ENCODE measurements around the gene KIR3DL3. TPM values are rescaled to one million over a fixed set of nuclear protein-coding genes. Genes with fewer than 3 reads are reported as not detected.
"Not testable (repeated sequence)": the region's sequence is repeated elsewhere in the genome, so short reads cannot be mapped to it uniquely, and the experiment has no call there.

The KIR3DL3 gene
- total RNA-seq, 4 donors from 2014 or later, result not detected

DNA sequence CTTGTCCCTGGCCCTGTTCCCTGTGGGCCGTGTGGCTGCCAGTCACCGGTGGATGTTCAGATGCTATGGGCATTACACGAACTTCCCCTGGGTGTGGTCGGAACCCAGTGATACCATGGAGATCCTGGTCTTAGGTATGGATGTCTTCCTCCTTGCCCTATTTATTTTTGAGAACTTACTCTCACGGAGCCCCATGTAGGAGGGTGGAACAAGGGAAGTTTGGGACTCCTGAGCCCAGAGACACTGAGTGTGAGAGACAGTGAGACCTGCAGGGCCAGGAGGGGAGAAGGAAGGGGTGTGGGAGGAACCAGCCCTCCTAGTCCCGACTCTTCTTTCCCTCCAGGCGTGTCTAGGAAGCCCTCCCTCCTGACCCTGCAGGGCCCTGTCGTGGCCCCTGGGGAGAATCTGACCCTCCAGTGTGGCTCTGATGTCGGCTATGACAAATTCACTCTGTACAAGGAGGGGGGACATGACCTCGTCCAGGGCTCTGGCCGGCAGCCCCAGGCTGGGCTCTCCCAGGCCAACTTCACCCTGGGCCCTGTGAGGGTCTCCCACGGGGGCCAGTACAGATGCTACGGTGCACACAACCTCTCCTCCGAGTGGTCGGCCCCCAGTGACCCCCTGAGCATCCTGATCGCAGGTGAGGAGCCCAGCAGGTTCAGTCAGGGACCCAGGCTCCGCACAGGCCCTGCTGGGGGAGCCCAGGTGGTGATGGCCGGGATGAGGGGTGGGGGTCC is 14.9 kb upstream of the KIR3DL3 start:
- TF ChIP-seq, protein P1, sequence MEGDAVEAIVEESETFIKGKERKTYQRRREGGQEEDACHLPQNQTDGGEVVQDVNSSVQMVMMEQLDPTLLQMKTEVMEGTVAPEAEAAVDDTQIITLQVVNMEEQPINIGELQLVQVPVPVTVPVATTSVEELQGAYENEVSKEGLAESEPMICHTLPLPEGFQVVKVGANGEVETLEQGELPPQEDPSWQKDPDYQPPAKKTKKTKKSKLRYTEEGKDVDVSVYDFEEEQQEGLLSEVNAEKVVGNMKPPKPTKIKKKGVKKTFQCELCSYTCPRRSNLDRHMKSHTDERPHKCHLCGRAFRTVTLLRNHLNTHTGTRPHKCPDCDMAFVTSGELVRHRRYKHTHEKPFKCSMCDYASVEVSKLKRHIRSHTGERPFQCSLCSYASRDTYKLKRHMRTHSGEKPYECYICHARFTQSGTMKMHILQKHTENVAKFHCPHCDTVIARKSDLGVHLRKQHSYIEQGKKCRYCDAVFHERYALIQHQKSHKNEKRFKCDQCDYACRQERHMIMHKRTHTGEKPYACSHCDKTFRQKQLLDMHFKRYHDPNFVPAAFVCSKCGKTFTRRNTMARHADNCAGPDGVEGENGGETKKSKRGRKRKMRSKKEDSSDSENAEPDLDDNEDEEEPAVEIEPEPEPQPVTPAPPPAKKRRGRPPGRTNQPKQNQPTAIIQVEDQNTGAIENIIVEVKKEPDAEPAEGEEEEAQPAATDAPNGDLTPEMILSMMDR (IDR thresholded peaks at IDR 0.05), result no peak
- no peak for DNase-seq (ENCODE audit: low spot score)
- no peak for ATAC-seq (ENCODE audit: low FRiP score)

DNA sequence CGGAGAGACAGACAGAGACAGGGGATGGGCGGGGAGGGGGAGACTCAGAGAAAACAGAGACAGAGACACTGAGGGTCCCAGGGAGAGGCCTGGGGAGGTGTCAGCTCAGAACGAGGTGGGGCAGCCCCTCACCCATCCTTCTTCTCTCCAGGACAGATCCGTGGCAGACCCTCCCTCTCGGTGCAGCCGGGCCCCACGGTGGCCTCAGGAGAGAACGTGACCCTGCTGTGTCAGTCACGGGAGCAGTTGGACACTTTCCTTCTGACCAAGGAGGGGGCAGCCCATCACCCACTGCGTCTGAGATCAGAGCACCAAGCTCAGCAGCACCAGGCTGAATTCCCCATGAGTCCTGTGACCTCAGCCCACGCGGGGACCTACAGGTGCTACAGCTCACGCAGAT is 14.3 kb upstream of the KIR3DL3 start:
- not testable (repeated sequence) for DNase-seq (ENCODE audit: low spot score); ATAC-seq (ENCODE audit: low FRiP score)

DNA sequence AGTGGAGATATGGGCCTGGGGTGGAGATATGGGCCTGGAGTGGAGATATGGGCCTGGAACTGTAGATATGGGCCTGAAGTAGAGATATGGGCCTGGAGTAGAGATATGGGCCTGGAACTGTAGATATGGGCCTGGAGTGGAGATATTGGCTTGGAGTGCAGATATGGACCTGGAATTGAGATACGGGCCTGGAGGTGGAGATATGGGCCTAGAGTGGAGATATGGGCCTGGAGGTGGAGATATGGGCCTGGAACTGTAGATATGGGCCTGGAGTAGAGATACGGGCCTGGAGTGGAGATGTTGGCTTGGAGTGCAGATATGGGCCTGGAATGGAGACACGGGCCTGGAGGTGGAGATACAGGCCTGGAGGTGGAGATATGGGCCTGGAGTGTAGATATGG is 402 bp downstream of the KIR3DL3 start:
- DNase-seq (ENCODE audit: low spot score), result no peak
- no peak for ATAC-seq (ENCODE audit: low FRiP score)
- TF ChIP-seq, protein P1 (IDR thresholded peaks at IDR 0.05), result no peak

DNA sequence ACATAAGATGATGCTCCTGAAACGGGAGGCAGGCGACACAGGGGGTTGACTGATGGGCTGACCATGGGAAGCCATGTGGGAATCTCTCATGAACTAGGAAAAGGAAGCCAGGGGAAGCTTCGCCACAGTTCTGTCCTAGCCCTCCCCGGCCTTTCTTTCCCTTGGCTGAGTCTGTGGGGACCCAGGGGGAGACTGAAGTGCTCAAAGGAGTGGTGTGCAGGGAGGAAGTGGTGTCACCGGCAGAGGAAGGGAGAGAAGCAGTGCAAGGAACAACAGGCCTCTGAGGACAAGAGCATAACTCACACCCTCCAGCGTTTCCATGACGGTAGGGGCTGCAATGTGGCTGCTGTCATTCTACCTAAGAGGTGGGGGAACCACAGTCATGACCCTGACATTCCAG is 1.1 kb downstream of the KIR3DL3 start:
- TF ChIP-seq, protein P1 (IDR thresholded peaks at IDR 0.05), result no peak
- no peak for ATAC-seq (ENCODE audit: low FRiP score)
- DNase-seq (ENCODE audit: low spot score), result no peak

DNA sequence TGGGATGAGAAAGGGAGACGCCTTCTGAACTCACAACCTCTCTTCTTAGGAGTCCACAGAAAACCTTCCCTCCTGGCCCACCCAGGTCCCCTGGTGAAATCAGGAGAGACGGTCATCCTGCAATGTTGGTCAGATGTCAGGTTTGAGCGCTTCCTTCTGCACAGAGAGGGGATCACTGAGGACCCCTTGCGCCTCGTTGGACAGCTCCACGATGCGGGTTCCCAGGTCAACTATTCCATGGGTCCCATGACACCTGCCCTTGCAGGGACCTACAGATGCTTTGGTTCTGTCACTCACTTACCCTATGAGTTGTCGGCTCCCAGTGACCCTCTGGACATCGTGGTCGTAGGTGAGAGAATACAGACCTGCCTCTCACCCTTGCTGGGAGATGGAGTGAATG is 3.3 kb downstream of the KIR3DL3 start:
- ATAC-seq (ENCODE audit: low FRiP score), result no peak
- TF ChIP-seq, protein P1 (IDR thresholded peaks at IDR 0.05), result no peak
- no peak for DNase-seq (ENCODE audit: low spot score)

DNA sequence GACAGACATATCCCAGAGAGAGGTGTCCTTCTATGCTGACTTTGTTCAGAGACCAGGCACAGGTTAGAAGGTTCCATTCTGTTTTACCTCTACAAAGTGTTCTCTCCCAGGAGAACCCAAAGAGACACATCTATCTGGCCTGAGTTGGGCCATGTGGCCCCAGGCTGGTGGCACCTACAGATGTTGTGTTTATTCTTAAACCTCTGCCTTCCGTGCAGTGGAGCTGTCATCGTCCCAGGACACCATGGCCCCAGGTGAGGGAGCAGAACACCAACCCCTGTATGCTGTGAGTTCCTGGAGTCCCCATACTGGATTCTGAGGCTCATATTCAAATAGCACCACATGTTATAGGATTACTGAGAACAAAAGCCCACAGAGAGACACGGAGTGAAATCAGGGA is 3.9 kb downstream of the KIR3DL3 start:
- DNase-seq (ENCODE audit: low spot score) (no peak), ATAC-seq (ENCODE audit: low FRiP score) (no peak)
- TF ChIP-seq, protein P1 (IDR thresholded peaks at IDR 0.05), result no peak

DNA sequence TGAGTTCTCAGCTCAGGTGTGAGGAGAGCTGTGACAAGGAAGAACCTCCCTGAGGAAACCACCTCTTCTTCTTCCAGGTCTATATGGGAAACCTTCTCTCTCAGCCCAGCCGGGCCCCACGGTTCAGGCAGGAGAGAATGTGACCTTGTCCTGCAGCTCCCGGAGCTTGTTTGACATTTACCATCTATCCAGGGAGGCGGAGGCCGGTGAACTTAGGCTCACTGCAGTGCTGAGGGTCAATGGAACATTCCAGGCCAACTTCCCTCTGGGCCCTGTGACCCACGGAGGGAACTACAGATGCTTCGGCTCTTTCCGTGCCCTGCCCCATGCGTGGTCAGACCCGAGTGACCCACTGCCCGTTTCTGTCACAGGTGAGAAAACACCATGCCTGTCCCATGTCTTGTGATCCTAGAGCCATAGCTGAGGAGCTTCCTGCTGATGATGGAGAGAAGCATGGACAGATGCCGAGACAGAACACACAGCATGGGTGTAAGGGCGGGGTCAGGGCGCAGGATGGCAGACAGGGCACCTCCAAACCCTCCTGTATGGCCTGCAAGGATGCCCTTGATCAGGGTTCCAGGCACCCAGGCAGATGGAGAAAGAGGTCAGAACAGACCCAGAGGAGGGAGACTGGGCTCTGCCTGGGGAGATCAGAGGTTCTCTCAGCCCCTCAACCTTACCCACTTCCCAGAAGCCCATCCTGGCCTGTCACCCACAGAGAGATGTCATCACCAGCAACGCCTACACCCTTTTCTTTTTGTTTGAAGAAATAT is 5.4 kb downstream of the KIR3DL3 start:
- TF ChIP-seq, protein P1 (IDR thresholded peaks at IDR 0.05), result no peak
- ATAC-seq (ENCODE audit: low FRiP score), result no peak
- DNase-seq (ENCODE audit: low spot score), result no peak

All from omental fat pad (tissue), 4 donors.